CD14-positive monocyte (primary cell): Measurements from ENCODE around the gene SLC6A6. TPM values are rescaled to one million over a fixed set of nuclear protein-coding genes. Genes with fewer than 3 reads are reported as not detected.

Experiments
- DNase-seq, 3 donors: peaks; one replicate each; pipeline ENCODE4 v3.0.0-alpha.2; 2011 to 2022
- H2AFZ ChIP-seq: 2 replicates; pipeline ENCODE4 v1.6.0; 2012; ENCODE audit warnings: mild to moderate bottlenecking, low read depth, low read length, inconsistent platforms; ENCODE audit not compliant: insufficient read depth, poor library complexity, severe bottlenecking
- H3K27ac ChIP-seq, 2 donors: 1 replicate in 1 of 2; 2 replicates in 1 of 2; pipeline ENCODE4 v1.5.1; 2012 to 2013; ENCODE audit warnings: low read length in 2 of 2, control low read depth in 1 of 2, inconsistent platforms in 1 of 2, low read depth in 1 of 2, mild to moderate bottlenecking in 1 of 2
- H3K27me3 ChIP-seq, 2 donors: one replicate each; pipeline versions ENCODE4 v1.6.0 to v1.6.1; 2011 to 2013; ENCODE audit warnings: low read length in 2 of 2; ENCODE audit not compliant: control insufficient read depth in 2 of 2, insufficient read depth in 2 of 2
- H3K36me3 ChIP-seq, 2 donors: replicated peaks in 1 of 2; 1 replicate in 1 of 2; 2 replicates in 1 of 2; pipeline versions ENCODE4 v1.5.1 to v1.6.1; 2012 to 2013; ENCODE audit warnings: low read length in 2 of 2, control low read depth in 1 of 2, inconsistent platforms in 1 of 2, mild to moderate bottlenecking in 1 of 2; ENCODE audit not compliant: insufficient read depth in 2 of 2, control insufficient read depth in 1 of 2
- H3K4me1 ChIP-seq, 2 donors: 1 replicate in 1 of 2; 2 replicates in 1 of 2; pipeline versions ENCODE4 v1.5.1 to v1.6.1; 2012 to 2013; ENCODE audit warnings: low read length in 2 of 2, control low read depth in 1 of 2, inconsistent platforms in 1 of 2, mild to moderate bottlenecking in 1 of 2, moderate library complexity in 1 of 2; ENCODE audit not compliant: insufficient read depth in 2 of 2, control insufficient read depth in 1 of 2
- H3K4me2 ChIP-seq: replicated peaks from 2 replicates; pipeline ENCODE3; 2012; ENCODE audit warnings: low read length, moderate library complexity, mild to moderate bottlenecking; ENCODE audit not compliant: poor library complexity, severe bottlenecking; ENCODE audit errors: extremely low read depth
- H3K4me3 ChIP-seq, 3 experiments: fragments of 200-600 bp in 1 of 3; sonication (generic) in 1 of 3; replicated peaks in 1 of 3; 1 replicate in 2 of 3; 2 replicates in 1 of 3; pipeline ENCODE4 v1.5.1; 2011 to 2013; ENCODE audit warnings: low read length in 3 of 3, mild to moderate bottlenecking in 3 of 3, control low read depth in 2 of 3, low read depth in 2 of 3, inconsistent platforms in 1 of 3, moderate library complexity in 1 of 3
- H3K79me2 ChIP-seq: 2 replicates; pipeline ENCODE4 v1.6.0; 2012; ENCODE audit warnings: mild to moderate bottlenecking, control low read depth, inconsistent platforms, low read length, moderate library complexity; ENCODE audit not compliant: insufficient read depth
- H3K9ac ChIP-seq: 2 replicates; pipeline ENCODE4 v1.6.0; 2017; ENCODE audit warnings: low read length, mild to moderate bottlenecking; ENCODE audit not compliant: insufficient read depth, poor library complexity, severe bottlenecking
- H3K9me3 ChIP-seq, 2 donors: replicated peaks in 1 of 2; 1 replicate in 1 of 2; 2 replicates in 1 of 2; pipeline versions ENCODE4 v1.5.1 to v1.6.1; 2012 to 2013; ENCODE audit warnings: low read length in 2 of 2, control low read depth in 1 of 2; ENCODE audit not compliant: control insufficient read depth in 1 of 2, insufficient read depth in 1 of 2
- H4K20me1 ChIP-seq: 2 replicates; pipeline ENCODE4 v1.6.0; 2012; ENCODE audit warnings: mild to moderate bottlenecking, low read length, control low read depth, moderate library complexity; ENCODE audit not compliant: insufficient read depth
- H3K27ac Mint-ChIP-seq, 7 donors: one replicate each; pipeline ENCODE4 v1.8.0; 2020; ENCODE audit warnings: mild to moderate bottlenecking in 7 of 7, mixed read lengths in 7 of 7, moderate library complexity in 6 of 7, inconsistent platforms in 2 of 7
- H3K27me3 Mint-ChIP-seq, 3 donors: one replicate each; pipeline ENCODE4 v1.8.0; 2021 to 2022; ENCODE audit warnings: low read depth in 3 of 3, mild to moderate bottlenecking in 3 of 3, mixed read lengths in 3 of 3, moderate library complexity in 3 of 3, inconsistent platforms in 1 of 3
- H3K36me3 Mint-ChIP-seq, 2 donors: one replicate each; pipeline ENCODE4 v1.8.0; 2020; ENCODE audit warnings: mixed read lengths in 2 of 2, inconsistent platforms in 1 of 2, mild to moderate bottlenecking in 1 of 2
- H3K4me1 Mint-ChIP-seq: one replicate; pipeline ENCODE4 v1.8.0; 2020; ENCODE audit warnings: mild to moderate bottlenecking, mixed read lengths
- H3K4me3 Mint-ChIP-seq, 2 donors: one replicate each; pipeline ENCODE4 v1.8.0; 2020; ENCODE audit warnings: mild to moderate bottlenecking in 2 of 2, mixed read lengths in 2 of 2, moderate library complexity in 1 of 2
- H3K9me3 Mint-ChIP-seq, 7 donors: one replicate each; pipeline ENCODE4 v1.8.0; 2020 to 2022; ENCODE audit warnings: mixed read lengths in 7 of 7, mild to moderate bottlenecking in 6 of 7, moderate library complexity in 6 of 7, inconsistent platforms in 2 of 7
- WGBS: methylation state at CpG from one replicate; pipeline ENCODE4 v1.1.5; 2013; ENCODE audit warnings: missing lambda C conversion rate; ENCODE audit not compliant: insufficient coverage; 5-methylcytosine and 5-hydroxymethylcytosine counted together
- intact Hi-C, 2 donors: fragments of 100-400 bp; cut with micrococcal nuclease; formaldehyde crosslinking; loops; one replicate each; pipeline versions ENCODE4 v1.15.0 to v1.15.1; 2023
- polyA plus RNA-seq, 3 donors: library from polyadenylated mRNA; depleted of rRNA in 1 of 3; unstranded in 2 of 3; stranded (reverse) in 1 of 3; fragments of 300-500 nt in 2 of 3; fragments of >200 nt in 1 of 3; fragmentation: Illumina TruSeq in 2 of 3; gene quantifications; 1 replicate in 2 of 3; 2 replicates in 1 of 3; pipeline ENCODE4 v1.2.3, GENCODE V29; 2012 to 2021
- TF ChIP-seq, protein P1 (sequence below): fragments of 200-600 bp; IDR thresholded peaks from one replicate; pipeline ENCODE4 v1.8.0; 2022; ENCODE audit warnings: antibody characterized with exemption, mild to moderate bottlenecking

SLC6A6 gene
- polyA plus RNA-seq, 3 donors = 18.4 to 136 (median 24.5) TPM

DNA sequence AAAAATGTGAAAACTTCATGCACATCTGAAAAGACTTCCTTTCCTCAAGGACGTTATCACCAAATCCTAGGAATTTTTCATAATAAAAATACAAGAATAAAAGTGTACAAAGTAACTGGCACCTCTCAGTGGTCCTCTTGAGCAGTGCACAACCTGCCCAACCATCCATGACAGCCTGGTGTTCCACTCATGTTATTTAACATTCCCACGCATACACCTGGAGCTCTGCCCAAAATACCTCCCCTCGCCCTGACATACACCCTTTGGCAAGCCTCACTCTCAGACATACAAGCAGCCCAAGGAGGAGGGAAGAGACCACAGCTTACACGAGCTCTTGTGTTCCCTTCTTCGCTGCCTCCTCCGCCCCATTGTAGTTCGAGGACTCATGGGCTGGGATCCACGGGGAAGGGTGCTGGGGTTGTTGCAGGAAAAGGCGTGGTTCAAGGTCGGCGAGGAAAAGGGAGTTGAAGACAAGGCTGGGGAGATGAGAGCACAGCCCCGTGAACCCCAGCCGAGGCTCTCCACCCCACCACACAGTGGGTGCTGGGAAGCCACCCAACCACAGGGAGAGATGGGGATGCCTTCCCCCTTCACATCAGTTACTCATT is 114.4 kb downstream of the SLC6A6 start:
- no peak overlapping the region for H3K27ac ChIP-seq
- H3K4me1 ChIP-seq = no peaks in the 10 kb centered on the region
- no peak overlapping the region for H3K4me3 ChIP-seq
- Mint-ChIP-seq H3K27ac (peak overlapping the region in 1 of 7 donors; percentile 8), H3K36me3 (no peaks in the 10 kb centered on the region), H3K4me3 (no peak overlapping the region), H3K9me3 (peaks cover 0 to 2% (median 0%) of the 10 kb centered on the region in 7 donors), H3K4me1 (no peaks in the 10 kb centered on the region), H3K27me3 (peaks cover 0 to 1% (median 1%) of the 10 kb centered on the region in 3 donors)
- no peak overlapping the region for H3K4me2 ChIP-seq
- H3K36me3 ChIP-seq = no peaks in the 10 kb centered on the region
- no peak overlapping the region for H3K9ac ChIP-seq
- no peaks in the 10 kb centered on the region for H4K20me1 ChIP-seq
- no peaks in the 10 kb centered on the region for H3K9me3 ChIP-seq
- DNase-seq = no peak
- H3K27me3 ChIP-seq = no peaks in the 10 kb centered on the region
- 87% methylated on average over 3 of the region's 13 CpGs for WGBS
- H2AFZ ChIP-seq = no peak overlapping the region
- TF ChIP-seq, protein P1, sequence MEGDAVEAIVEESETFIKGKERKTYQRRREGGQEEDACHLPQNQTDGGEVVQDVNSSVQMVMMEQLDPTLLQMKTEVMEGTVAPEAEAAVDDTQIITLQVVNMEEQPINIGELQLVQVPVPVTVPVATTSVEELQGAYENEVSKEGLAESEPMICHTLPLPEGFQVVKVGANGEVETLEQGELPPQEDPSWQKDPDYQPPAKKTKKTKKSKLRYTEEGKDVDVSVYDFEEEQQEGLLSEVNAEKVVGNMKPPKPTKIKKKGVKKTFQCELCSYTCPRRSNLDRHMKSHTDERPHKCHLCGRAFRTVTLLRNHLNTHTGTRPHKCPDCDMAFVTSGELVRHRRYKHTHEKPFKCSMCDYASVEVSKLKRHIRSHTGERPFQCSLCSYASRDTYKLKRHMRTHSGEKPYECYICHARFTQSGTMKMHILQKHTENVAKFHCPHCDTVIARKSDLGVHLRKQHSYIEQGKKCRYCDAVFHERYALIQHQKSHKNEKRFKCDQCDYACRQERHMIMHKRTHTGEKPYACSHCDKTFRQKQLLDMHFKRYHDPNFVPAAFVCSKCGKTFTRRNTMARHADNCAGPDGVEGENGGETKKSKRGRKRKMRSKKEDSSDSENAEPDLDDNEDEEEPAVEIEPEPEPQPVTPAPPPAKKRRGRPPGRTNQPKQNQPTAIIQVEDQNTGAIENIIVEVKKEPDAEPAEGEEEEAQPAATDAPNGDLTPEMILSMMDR = no peak
- H3K79me2 ChIP-seq = no peaks in the 10 kb centered on the region
- intact Hi-C loops = no loop called here

DNA sequence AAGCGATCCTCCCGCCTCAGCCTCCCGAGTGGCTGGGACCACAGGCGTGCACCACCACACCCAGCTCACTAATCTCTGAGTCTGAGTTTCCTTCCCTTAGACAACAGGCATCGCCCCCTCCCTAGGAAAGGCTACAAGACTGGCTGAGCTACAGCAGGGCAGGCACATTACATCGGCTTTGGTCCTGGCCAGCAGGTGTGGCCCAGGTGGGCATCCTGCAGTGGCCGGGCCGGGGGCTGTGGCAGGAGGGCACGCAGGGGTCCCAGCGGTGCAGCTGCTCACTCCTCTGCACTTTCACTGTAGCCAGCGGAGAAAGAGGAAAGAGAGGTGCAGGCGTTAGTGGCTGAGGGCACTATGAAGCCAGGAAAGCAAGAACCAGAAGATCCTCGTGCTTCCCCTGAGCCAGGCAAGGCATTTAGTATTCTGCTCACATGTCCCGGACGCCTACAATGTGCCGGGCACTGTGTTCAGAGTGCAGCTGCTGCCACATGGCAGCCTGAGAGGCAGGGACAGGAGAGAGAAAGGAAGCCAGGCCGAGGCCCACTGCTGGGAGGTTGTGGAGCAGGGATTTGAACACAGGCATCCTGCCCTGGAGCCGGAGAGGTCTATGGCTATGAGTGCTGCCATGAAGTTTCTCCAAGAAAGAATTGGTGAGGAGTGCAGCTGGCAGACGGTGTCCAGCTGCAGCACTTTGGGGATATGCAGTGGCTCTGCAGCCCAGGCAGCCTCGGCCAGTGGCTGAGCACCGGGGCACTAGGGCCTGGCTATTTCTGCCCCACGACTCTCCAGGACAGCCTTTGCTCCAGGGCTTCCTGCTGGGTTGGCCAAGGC is 115.4 kb downstream of the SLC6A6 start:
- DNase-seq = no peak
- peak overlapping the region in 1 of 7 donors; percentile 51 for H3K27ac Mint-ChIP-seq
- WGBS = 91% methylated on average over 22 of the region's 22 CpGs

More for the DNA sequence above, 115.4 kb downstream of the SLC6A6 start:
- no peaks in the 10 kb centered on the region for H3K36me3 Mint-ChIP-seq
- peaks cover 0 to 2% (median 0%) of the 10 kb centered on the region in 7 donors for H3K9me3 Mint-ChIP-seq
- no peaks in the 10 kb centered on the region for H3K79me2 ChIP-seq
- no peak overlapping the region for H2AFZ ChIP-seq
- no peaks in the 10 kb centered on the region for H3K9me3 ChIP-seq
- H3K27me3 Mint-ChIP-seq = peaks cover 0 to 1% (median 1%) of the 10 kb centered on the region in 3 donors
- no peak overlapping the region for H3K9ac ChIP-seq
- no peak overlapping the region for H3K27ac ChIP-seq
- H3K36me3 ChIP-seq = no peaks in the 10 kb centered on the region
- no peaks in the 10 kb centered on the region for H4K20me1 ChIP-seq
- H3K4me2 ChIP-seq = no peak overlapping the region
- H3K4me1 ChIP-seq = no peaks in the 10 kb centered on the region
- no peaks in the 10 kb centered on the region for H3K4me1 Mint-ChIP-seq
- intact Hi-C loops = no loop called here
- H3K4me3 Mint-ChIP-seq = no peak overlapping the region
- H3K27me3 ChIP-seq = no peaks in the 10 kb centered on the region
- TF ChIP-seq, protein P1 = no peak
- no peak overlapping the region for H3K4me3 ChIP-seq
